MM.1S (cell line): Measurements from ENCODE around the gene PKHD1.

Experiments
- EZH2 ChIP-seq: fragments of 300-600 bp; sonication (generic); optimal IDR thresholded peaks from 2 replicates; pipeline ENCODE3; 2017; ENCODE audit warnings: low read depth, mild to moderate bottlenecking, antibody characterized with exemption, low read length, mixed read lengths
- EZH2phosphoT487 ChIP-seq: fragments of 300-600 bp; sonication (generic); IDR thresholded peaks from 2 replicates; pipeline ENCODE4 v1.6.1; 2018; ENCODE audit warnings: antibody characterized with exemption, low read length
- TF ChIP-seq, protein P1 (sequence below): fragments of 300-600 bp; sonication (generic); IDR thresholded peaks from 2 replicates; pipeline ENCODE4 v1.5.1; 2016; ENCODE audit warnings: antibody characterized with exemption, low read length, mixed read lengths

DNA sequence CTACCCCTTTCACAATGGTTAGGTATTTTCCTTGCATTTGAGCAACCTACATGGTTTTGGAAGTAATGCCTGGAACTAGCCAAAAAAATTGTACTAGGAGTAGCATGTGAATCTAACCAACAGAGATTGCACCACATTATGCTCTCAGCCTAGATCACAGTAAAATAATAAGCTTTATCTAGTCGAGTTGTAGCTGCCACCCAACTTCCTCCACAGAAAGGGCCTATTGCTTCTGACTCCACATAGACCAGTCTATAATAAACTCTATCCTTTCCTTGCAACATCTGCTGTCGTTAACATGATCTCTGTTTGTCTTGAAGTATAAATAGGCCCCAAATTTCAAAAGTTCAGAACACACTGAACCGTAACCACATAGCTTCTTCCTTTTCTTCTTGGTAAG lies 375.5 kb downstream of the PKHD1 start:
- TF ChIP-seq, protein P1, sequence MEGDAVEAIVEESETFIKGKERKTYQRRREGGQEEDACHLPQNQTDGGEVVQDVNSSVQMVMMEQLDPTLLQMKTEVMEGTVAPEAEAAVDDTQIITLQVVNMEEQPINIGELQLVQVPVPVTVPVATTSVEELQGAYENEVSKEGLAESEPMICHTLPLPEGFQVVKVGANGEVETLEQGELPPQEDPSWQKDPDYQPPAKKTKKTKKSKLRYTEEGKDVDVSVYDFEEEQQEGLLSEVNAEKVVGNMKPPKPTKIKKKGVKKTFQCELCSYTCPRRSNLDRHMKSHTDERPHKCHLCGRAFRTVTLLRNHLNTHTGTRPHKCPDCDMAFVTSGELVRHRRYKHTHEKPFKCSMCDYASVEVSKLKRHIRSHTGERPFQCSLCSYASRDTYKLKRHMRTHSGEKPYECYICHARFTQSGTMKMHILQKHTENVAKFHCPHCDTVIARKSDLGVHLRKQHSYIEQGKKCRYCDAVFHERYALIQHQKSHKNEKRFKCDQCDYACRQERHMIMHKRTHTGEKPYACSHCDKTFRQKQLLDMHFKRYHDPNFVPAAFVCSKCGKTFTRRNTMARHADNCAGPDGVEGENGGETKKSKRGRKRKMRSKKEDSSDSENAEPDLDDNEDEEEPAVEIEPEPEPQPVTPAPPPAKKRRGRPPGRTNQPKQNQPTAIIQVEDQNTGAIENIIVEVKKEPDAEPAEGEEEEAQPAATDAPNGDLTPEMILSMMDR, result no peak
- TF ChIP-seq EZH2 (no peak), EZH2phosphoT487 (no peak)
